Keratinocyte (primary cell): ENCODE measurements around the gene RFX3.

Source experiments
- CTCF ChIP-seq, 3 experiments: IDR thresholded peaks in 1 of 3; conservative IDR thresholded peaks in 1 of 3; optimal IDR thresholded peaks in 1 of 3; 2 replicates in 2 of 3; 3 replicates in 1 of 3; pipeline versions ENCODE3 to v1.5.1; 2011; ENCODE audit warnings: low read length in 3 of 3, mild to moderate bottlenecking in 3 of 3, moderate library complexity in 2 of 3, control low read depth in 1 of 3, inconsistent platforms in 1 of 3; ENCODE audit not compliant: insufficient read depth in 2 of 3; ENCODE audit errors: extremely low read depth in 1 of 3
- EZH2 ChIP-seq: IDR thresholded peaks from one replicate; pipeline ENCODE4 v1.6.1; 2012; ENCODE audit warnings: inconsistent platforms, mild to moderate bottlenecking, low read length, moderate library complexity

DNA sequence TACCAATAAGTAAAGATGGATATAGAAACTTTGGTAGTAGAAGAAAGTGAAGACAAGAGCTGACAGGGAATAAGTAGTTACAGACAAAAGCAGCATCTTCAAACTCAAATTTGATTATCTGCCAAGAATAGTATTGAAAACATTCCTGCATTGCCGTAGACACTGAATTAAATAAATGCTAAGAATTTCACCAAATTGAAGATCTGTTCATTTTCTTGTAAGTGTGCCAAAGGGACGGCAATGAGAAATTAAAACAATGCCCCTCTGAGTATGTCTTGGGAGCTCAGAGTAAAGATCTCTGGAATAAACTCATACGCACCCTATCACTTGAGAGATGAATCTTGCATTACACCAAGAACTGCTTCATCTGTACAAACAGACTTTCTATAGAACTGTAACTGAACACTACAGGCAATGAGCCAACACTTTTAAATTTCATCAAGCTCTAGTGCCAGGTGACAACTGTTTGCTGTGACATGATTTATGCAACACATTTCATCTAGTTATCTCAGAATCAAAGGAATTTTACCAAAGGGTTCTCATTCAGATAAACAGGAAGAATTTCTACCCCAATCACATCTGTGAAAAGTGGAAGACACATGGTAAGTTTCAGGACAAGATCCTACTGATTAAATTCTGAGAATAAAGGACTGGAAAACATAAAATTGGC, 66.9 kb downstream of the RFX3 start:
- TF ChIP-seq CTCF (optimal IDR thresholded peaks at IDR 0.05 in 1 of 3, IDR thresholded peaks at IDR 0.05 in 1 of 3, conservative IDR thresholded peaks at IDR 0.05 in 1 of 3; ENCODE audit: extremely low read depth in 1 of 3, insufficient read depth in 2 of 3, low read length in 3 of 3) = no peak
- no peak for TF ChIP-seq EZH2
